DOHH2 (cell line): Measurements from ENCODE around the gene GALNT2.

Experiments used
- H3F3A ChIP-seq: fragments of 200-600 bp; sonication (generic), shearing (Covaris generic); 2 replicates; pipeline ENCODE4 v1.6.0; 2016; ENCODE audit warnings: antibody characterized with exemption, mild to moderate bottlenecking; ENCODE audit not compliant: control insufficient read depth, insufficient read depth
- H3K27ac ChIP-seq: fragments of 200-600 bp; sonication (generic); 2 replicates; pipeline ENCODE4 v1.5.1; 2014; ENCODE audit warnings: low read depth, mild to moderate bottlenecking, low read length, moderate library complexity
- H3K27me3 ChIP-seq: fragments of 200-600 bp; sonication (generic); 2 replicates; pipeline ENCODE4 v1.6.1; 2014; ENCODE audit warnings: mild to moderate bottlenecking, low read length, mixed read lengths; ENCODE audit not compliant: control insufficient read depth
- H3K36me3 ChIP-seq: fragments of 200-600 bp; sonication (generic); 2 replicates; pipeline ENCODE4 v1.6.1; 2014; ENCODE audit warnings: mild to moderate bottlenecking, low read length, moderate library complexity, mixed read lengths; ENCODE audit not compliant: control insufficient read depth
- H3K4me1 ChIP-seq: fragments of 200-600 bp; sonication (generic); 2 replicates; pipeline ENCODE4 v1.6.1; 2014; ENCODE audit warnings: mild to moderate bottlenecking, low read length, mixed read lengths; ENCODE audit not compliant: control insufficient read depth
- H3K4me2 ChIP-seq: fragments of 200-600 bp; sonication (generic); 2 replicates; pipeline ENCODE4 v1.6.0; 2014; ENCODE audit warnings: mild to moderate bottlenecking, low read length, moderate library complexity
- H3K4me3 ChIP-seq: fragments of 200-600 bp; sonication (generic); 2 replicates; pipeline ENCODE4 v1.5.1; 2014; ENCODE audit warnings: mild to moderate bottlenecking, low read length, mixed read lengths
- H3K79me2 ChIP-seq: fragments of 200-600 bp; sonication (generic); 2 replicates; pipeline ENCODE4 v1.6.1; 2014; ENCODE audit warnings: mild to moderate bottlenecking, low read length, mixed read lengths; ENCODE audit not compliant: control insufficient read depth
- H3K9me2 ChIP-seq: fragments of 200-600 bp; sonication (generic); replicated peaks from 2 replicates; pipeline ENCODE4 v1.6.1; 2014; ENCODE audit warnings: mild to moderate bottlenecking, low read length, mixed read lengths; ENCODE audit not compliant: control insufficient read depth
- H3K9me3 ChIP-seq: fragments of 200-600 bp; sonication (generic); 2 replicates; pipeline ENCODE4 v1.6.1; 2014; ENCODE audit warnings: antibody characterized with exemption, low read length, mixed read lengths; ENCODE audit not compliant: control insufficient read depth, insufficient read depth
- H4K20me1 ChIP-seq: fragments of 200-600 bp; sonication (generic); 2 replicates; pipeline ENCODE4 v1.6.0; 2014; ENCODE audit warnings: low read depth, mild to moderate bottlenecking, antibody characterized with exemption, low read length, moderate library complexity; ENCODE audit not compliant: control insufficient read depth, insufficient read depth
- CTCF ChIP-seq: fragments of 200-600 bp; sonication (generic); IDR thresholded peaks from one replicate; pipeline ENCODE4 v1.5.1; 2014; ENCODE audit warnings: antibody characterized with exemption, mild to moderate bottlenecking, low read depth, low read length; ENCODE audit not compliant: poor library complexity, severe bottlenecking
- EZH2phosphoT487 ChIP-seq: fragments of 200-600 bp; sonication (generic); IDR thresholded peaks from 2 replicates; pipeline ENCODE4 v1.6.1; 2017; ENCODE audit warnings: borderline replicate concordance, mild to moderate bottlenecking, antibody characterized with exemption, low read length, moderate library complexity, mixed read lengths

Gene GALNT2

DNA sequence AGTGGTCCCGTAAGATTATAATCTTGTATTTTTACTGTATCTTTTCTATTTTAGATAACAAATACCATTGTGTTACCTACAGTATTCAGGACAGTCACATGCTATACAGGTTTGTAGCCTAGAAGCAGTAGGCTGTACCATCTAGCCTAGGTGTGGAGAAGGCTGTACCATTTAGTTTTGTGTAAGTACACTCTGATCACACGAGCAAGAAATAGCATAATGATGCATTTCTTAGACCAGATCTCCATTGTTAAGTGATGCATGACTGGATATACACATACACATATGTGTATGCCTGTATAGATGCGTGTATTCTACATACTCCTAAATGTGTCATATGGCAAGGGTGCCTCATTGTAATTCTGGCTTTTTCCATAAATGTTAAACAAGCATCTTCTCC, 33.9 kb downstream of the GALNT2 start:
- H3K9me3 ChIP-seq, result no peaks in the 10 kb centered on the region
- no peaks in the 10 kb centered on the region for H3K36me3 ChIP-seq
- peaks cover 35% of the 10 kb centered on the region for H3K4me1 ChIP-seq
- H3K79me2 ChIP-seq, result peaks cover 86% of the 10 kb centered on the region
- peaks cover 33% of the 10 kb centered on the region for H4K20me1 ChIP-seq
- H3K9me2 ChIP-seq, result no peaks in the 10 kb centered on the region
- H3F3A ChIP-seq, result no peaks in the 10 kb centered on the region
- no peak overlapping the region for H3K27ac ChIP-seq
- H3K27me3 ChIP-seq, result no peaks in the 10 kb centered on the region
- no peak overlapping the region for H3K4me2 ChIP-seq
- no peak for TF ChIP-seq CTCF
- TF ChIP-seq EZH2phosphoT487, result no peak
- H3K4me3 ChIP-seq, result no peak overlapping the region

DNA sequence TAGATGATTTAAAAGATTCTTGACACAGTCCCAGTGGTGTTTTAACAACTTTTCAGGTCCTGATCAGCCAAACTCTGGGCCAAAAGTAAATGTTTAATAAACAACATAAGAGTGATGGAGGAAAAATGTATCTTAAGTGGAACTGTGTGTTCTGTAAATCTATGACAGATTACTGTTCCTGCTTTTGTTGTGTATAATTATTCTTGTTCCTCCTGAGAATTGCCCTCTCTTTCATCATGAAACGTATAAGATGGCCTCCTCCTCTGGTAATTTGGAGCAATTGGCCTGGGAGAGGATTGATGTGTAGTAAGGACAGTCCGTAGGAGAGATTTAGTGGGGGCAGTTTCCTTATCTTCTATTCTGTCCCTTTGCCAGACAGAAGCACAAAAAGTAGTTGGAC, 34.5 kb downstream of the GALNT2 start:
- no peak overlapping the region for H3K4me3 ChIP-seq
- no peaks in the 10 kb centered on the region for H3K9me3 ChIP-seq
- no peak overlapping the region for H3K27ac ChIP-seq
- TF ChIP-seq CTCF (no peak), EZH2phosphoT487 (no peak)
- H3K9me2 ChIP-seq, result no peaks in the 10 kb centered on the region
- peaks cover 33% of the 10 kb centered on the region for H4K20me1 ChIP-seq
- H3K27me3 ChIP-seq, result no peaks in the 10 kb centered on the region
- H3K4me1 ChIP-seq, result peaks cover 41% of the 10 kb centered on the region
- H3K4me2 ChIP-seq, result no peak overlapping the region
- H3K36me3 ChIP-seq, result no peaks in the 10 kb centered on the region
- H3K79me2 ChIP-seq, result peaks cover 92% of the 10 kb centered on the region
- H3F3A ChIP-seq, result no peaks in the 10 kb centered on the region

- Histone ChIP-seq H3K27me3 (no peaks in the 10 kb centered on the region), H3K4me2 (no peak overlapping the region), H3F3A (no peaks in the 10 kb centered on the region), H3K4me1 (peaks cover 46% of the 10 kb centered on the region), H3K36me3 (no peaks in the 10 kb centered on the region), H4K20me1 (peaks cover 33% of the 10 kb centered on the region), H3K27ac (no peak overlapping the region), H3K9me3 (no peaks in the 10 kb centered on the region), H3K79me2 (peaks cover 92% of the 10 kb centered on the region), H3K4me3 (no peak overlapping the region), H3K9me2 (no peaks in the 10 kb centered on the region)
- TF ChIP-seq EZH2phosphoT487 (no peak), CTCF (no peak)
These were observed 35.0 kb downstream of the GALNT2 start for GRCh38 chr1:230102046-230102445.

DNA sequence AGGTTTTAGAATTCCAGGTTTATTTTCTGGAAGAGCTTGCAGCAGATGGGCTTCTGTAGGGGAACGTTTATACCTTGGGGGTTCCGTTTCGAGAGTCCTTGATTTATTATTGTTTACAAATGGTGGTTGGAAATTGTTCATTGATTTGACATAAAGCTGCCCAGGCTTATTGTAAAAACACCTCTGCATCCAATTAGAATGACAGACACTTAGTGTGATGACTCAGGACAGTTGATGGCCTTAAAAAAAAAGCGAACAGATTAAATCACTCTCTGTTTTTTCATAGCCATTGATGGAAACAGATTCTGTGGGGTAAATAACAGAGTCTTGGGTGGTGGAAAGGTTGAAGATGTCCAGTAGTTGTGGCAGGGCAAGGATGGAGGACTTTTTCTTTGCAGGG, 35.4 kb downstream of the GALNT2 start:
- Histone ChIP-seq H4K20me1 (peaks cover 33% of the 10 kb centered on the region), H3K4me2 (no peak overlapping the region), H3K9me2 (no peaks in the 10 kb centered on the region), H3K27ac (no peak overlapping the region), H3K9me3 (no peaks in the 10 kb centered on the region), H3K36me3 (no peaks in the 10 kb centered on the region), H3K4me3 (no peak overlapping the region), H3K79me2 (peaks cover 92% of the 10 kb centered on the region), H3F3A (no peaks in the 10 kb centered on the region), H3K4me1 (peaks cover 50% of the 10 kb centered on the region), H3K27me3 (no peaks in the 10 kb centered on the region)
- TF ChIP-seq CTCF (no peak), EZH2phosphoT487 (no peak)
